Neuronal stem cell (in vitro differentiated cells): ENCODE data around the gene KLHL14.
"Not testable (repeated sequence)": the region's sequence is repeated elsewhere in the genome, so short reads cannot be mapped to it uniquely, and the experiment has no call there.

Source experiments
- DNase-seq: peaks from one replicate; pipeline ENCODE4 v3.0.0-alpha.2; 2013; ENCODE audit warnings: low spot score
- H2AFZ ChIP-seq: one replicate; pipeline ENCODE4 v1.6.1; 2013; ENCODE audit warnings: mild to moderate bottlenecking, low read length, inconsistent platforms
- H2AK5ac ChIP-seq: 2 replicates; pipeline ENCODE4 v1.6.1; 2013; ENCODE audit warnings: low read depth, mild to moderate bottlenecking, inconsistent platforms, low read length, moderate library complexity, mixed read lengths
- H2BK120ac ChIP-seq: 2 replicates; pipeline ENCODE4 v1.6.1; 2013; ENCODE audit warnings: low read depth, mild to moderate bottlenecking, inconsistent platforms, low read length, moderate library complexity, mixed read lengths
- H2BK12ac ChIP-seq: one replicate; pipeline ENCODE4 v1.6.1; 2013; ENCODE audit warnings: low read length, inconsistent platforms
- H2BK15ac ChIP-seq: 2 replicates; pipeline ENCODE4 v1.6.1; 2013; ENCODE audit warnings: mild to moderate bottlenecking, low read length, inconsistent platforms, mixed read lengths
- H2BK5ac ChIP-seq: one replicate; pipeline ENCODE4 v1.6.1; 2013; ENCODE audit warnings: inconsistent platforms, mild to moderate bottlenecking, low read length, moderate library complexity
- H3K14ac ChIP-seq: one replicate; pipeline ENCODE4 v1.6.1; 2013; ENCODE audit warnings: low read length, inconsistent platforms
- H3K18ac ChIP-seq: 2 replicates; pipeline ENCODE4 v1.6.1; 2013; ENCODE audit warnings: low read length, inconsistent platforms
- H3K23ac ChIP-seq: 2 replicates; pipeline ENCODE4 v1.6.1; 2013; ENCODE audit warnings: low read depth, mild to moderate bottlenecking, mixed read lengths, low read length, inconsistent platforms; ENCODE audit not compliant: poor library complexity
- H3K27ac ChIP-seq: replicated peaks from 3 replicates; pipeline ENCODE4 v1.5.1; 2013; ENCODE audit warnings: low read length, inconsistent platforms
- H3K27me3 ChIP-seq, 3 experiments: 2 replicates each; pipeline ENCODE4 v1.6.1; 2013; ENCODE audit warnings: low read length in 3 of 3, mild to moderate bottlenecking in 2 of 3, inconsistent platforms in 1 of 3, low read depth in 1 of 3, mixed read lengths in 1 of 3, moderate library complexity in 1 of 3; ENCODE audit not compliant: control insufficient read depth in 3 of 3, insufficient read depth in 3 of 3
- H3K36me3 ChIP-seq, 2 donors: replicated peaks in 1 of 2; 2 replicates each; pipeline ENCODE4 v1.6.1; 2013; ENCODE audit warnings: low read length in 2 of 2; ENCODE audit not compliant: control insufficient read depth in 2 of 2, insufficient read depth in 2 of 2
- H3K4ac ChIP-seq: 2 replicates; pipeline ENCODE4 v1.6.1; 2013; ENCODE audit warnings: inconsistent platforms, mild to moderate bottlenecking, low read length, moderate library complexity
- H3K4me1 ChIP-seq, 2 donors: 1 replicate in 1 of 2; 2 replicates in 1 of 2; pipeline ENCODE4 v1.6.1; 2013; ENCODE audit warnings: low read length in 2 of 2, low read depth in 1 of 2; ENCODE audit not compliant: control insufficient read depth in 2 of 2, insufficient read depth in 1 of 2
- H3K4me2 ChIP-seq: one replicate; pipeline ENCODE4 v1.6.1; 2013; ENCODE audit warnings: mild to moderate bottlenecking, low read length, inconsistent platforms; ENCODE audit not compliant: insufficient read depth, poor library complexity, severe bottlenecking
- H3K4me3 ChIP-seq, 2 donors: 2 replicates each; pipeline ENCODE4 v1.5.1; 2013; ENCODE audit warnings: low read length in 2 of 2, mild to moderate bottlenecking in 2 of 2, inconsistent platforms in 1 of 2, moderate library complexity in 1 of 2
- H3K79me1 ChIP-seq: one replicate; pipeline ENCODE4 v1.6.1; 2013; ENCODE audit warnings: low read depth, mild to moderate bottlenecking, inconsistent platforms, low read length, moderate library complexity
- H3K9ac ChIP-seq: one replicate; pipeline ENCODE4 v1.6.1; 2013; ENCODE audit warnings: mild to moderate bottlenecking, low read depth, low read length, inconsistent platforms; ENCODE audit not compliant: poor library complexity
- H3K9me3 ChIP-seq, 2 donors: replicated peaks in 1 of 2; 2 replicates each; pipeline versions ENCODE3 to v1.6.1; 2013; ENCODE audit warnings: low read length in 2 of 2, mild to moderate bottlenecking in 2 of 2, inconsistent platforms in 1 of 2, low read depth in 1 of 2, mixed read lengths in 1 of 2, moderate library complexity in 1 of 2; ENCODE audit not compliant: control insufficient read depth in 2 of 2, insufficient read depth in 1 of 2
- H4K8ac ChIP-seq: one replicate; pipeline ENCODE4 v1.6.1; 2013; ENCODE audit warnings: low read depth, mild to moderate bottlenecking, inconsistent platforms, low read length, moderate library complexity
- H4K91ac ChIP-seq: one replicate; pipeline ENCODE4 v1.6.1; 2013; ENCODE audit warnings: low read length, low read depth, mild to moderate bottlenecking, inconsistent platforms; ENCODE audit not compliant: poor library complexity
- WGBS, 2 donors: extraction: QIAGEN DNeasy Blood & Tissue Kit; methylation state at CpG; one replicate each; pipeline ENCODE4 v1.1.7; 2013; ENCODE audit warnings: missing lambda C conversion rate in 2 of 2, mixed read lengths in 1 of 2; ENCODE audit not compliant: insufficient read length in 2 of 2, insufficient replicate concordance in 1 of 2; ENCODE audit errors: extremely low coverage in 2 of 2; 5-methylcytosine and 5-hydroxymethylcytosine counted together

The KLHL14 gene

DNA sequence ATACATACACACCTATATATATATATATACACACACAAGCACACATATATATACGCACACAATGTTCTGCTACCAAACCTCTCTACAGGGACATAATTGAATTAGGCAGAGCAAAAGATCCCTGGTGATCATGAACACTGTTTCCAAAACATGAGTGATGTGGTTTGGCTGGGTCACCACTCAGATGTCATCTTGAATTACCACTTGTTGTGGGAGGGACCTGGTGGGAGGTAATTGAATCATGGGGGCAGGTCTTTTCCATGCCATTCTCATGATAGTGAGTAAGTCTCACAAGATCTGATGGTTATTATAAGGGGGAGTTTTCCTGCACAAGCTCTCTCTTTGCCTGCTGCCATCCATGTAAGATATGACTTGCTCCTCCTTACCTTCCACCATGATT, 135.2 kb downstream of the KLHL14 start:
- H3K79me1 ChIP-seq, H2AK5ac ChIP-seq, DNase-seq, H3K23ac ChIP-seq, H4K8ac ChIP-seq, H3K18ac ChIP-seq, H2BK12ac ChIP-seq, H2BK5ac ChIP-seq, H3K4me3 ChIP-seq, H3K4ac ChIP-seq, H3K27ac ChIP-seq, H3K4me2 ChIP-seq, H2BK15ac ChIP-seq, H2BK120ac ChIP-seq, H3K9ac ChIP-seq, H3K36me3 ChIP-seq, H3K9me3 ChIP-seq, H3K27me3 ChIP-seq, H3K14ac ChIP-seq, H4K91ac ChIP-seq, H3K4me1 ChIP-seq, H2AFZ ChIP-seq: not testable (repeated sequence)
- whole genome bisulfite sequencing, 2 donors, result no CpG with 5 or more reads among the region's 1 CpG

DNA sequence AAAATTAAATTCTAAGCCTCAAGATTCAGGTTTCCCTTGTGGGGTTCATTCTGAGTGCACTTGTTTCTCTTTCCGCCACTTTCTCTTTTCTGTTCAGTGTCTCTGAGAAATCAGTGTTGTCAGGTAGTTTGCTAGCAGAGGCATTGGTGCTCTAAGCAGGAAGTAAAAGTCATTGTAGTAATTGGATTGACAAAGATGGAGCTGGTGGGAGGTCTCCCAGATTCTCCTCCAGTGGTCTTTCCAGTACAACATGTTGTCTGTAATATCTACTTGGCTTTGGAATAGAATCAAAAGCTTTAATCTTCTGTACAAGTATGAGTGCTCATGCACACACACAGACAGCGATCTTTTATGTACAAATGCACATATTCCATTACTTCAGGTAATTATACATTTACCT, 135.6 kb downstream of the KLHL14 start:
- Histone ChIP-seq H3K23ac (no peak overlapping the region), H3K36me3 (no peaks in the 10 kb centered on the region), H2BK5ac (no peak overlapping the region), H2BK120ac (no peak overlapping the region), H3K27me3 (no peaks in the 10 kb centered on the region), H2BK12ac (no peak overlapping the region), H3K4me3 (no peak overlapping the region), H3K79me1 (no peaks in the 10 kb centered on the region), H2AFZ (no peak overlapping the region), H3K27ac (no peak overlapping the region), H2AK5ac (no peak overlapping the region), H3K9ac (no peak overlapping the region), H3K4me2 (no peak overlapping the region), H3K4me1 (no peaks in the 10 kb centered on the region), H2BK15ac (no peak overlapping the region), H4K91ac (no peak overlapping the region), H3K9me3 (no peaks in the 10 kb centered on the region), H3K4ac (no peak overlapping the region), H3K14ac (no peak overlapping the region), H3K18ac (no peak overlapping the region), H4K8ac (no peak overlapping the region)
- no CpG with 5 or more reads among the region's 2 CpGs for WGBS, 2 donors
- DNase-seq, result no peak

DNA sequence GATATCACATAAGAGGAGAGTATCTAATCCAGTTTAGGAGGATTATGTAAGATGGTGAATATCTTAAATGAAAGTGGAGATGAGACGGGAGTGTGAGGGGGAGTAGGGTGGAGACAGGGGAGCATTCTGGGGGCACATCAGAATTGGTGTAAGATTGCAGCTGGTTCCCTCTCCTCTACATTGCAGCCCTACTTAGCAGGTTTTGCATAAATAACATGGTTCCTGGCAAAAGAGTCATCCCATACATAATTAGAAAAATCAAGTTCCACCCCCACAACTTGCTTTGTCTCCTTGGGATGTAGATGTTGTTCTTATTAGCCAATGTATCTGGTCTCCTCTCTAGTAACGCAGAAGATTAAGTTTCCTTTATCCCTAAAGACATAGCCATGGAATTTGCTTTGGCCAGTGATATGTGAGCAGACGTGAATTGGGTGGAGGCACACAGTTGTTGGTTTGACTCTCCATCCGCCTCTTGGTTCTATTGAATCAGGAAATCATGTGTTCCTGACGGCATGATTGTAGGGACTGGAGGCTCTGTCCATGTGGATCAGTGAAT, 137.9 kb downstream of the KLHL14 start:
- H3K18ac ChIP-seq, result no peak overlapping the region
- no peaks in the 10 kb centered on the region for H3K9me3 ChIP-seq
- H2BK120ac ChIP-seq, result no peak overlapping the region
- no peak overlapping the region for H3K9ac ChIP-seq
- H3K4me1 ChIP-seq, result no peaks in the 10 kb centered on the region
- no peak for DNase-seq
- no peak overlapping the region for H4K91ac ChIP-seq
- H3K4ac ChIP-seq, result no peak overlapping the region
- no peaks in the 10 kb centered on the region for H3K36me3 ChIP-seq
- no peak overlapping the region for H2AK5ac ChIP-seq
- H3K27ac ChIP-seq, result no peak overlapping the region
- no peaks in the 10 kb centered on the region for H3K27me3 ChIP-seq
- H3K79me1 ChIP-seq, result no peaks in the 10 kb centered on the region
- H2BK12ac ChIP-seq, result no peak overlapping the region
- 100% methylated on average over 1 of the region's 5 CpGs; no CpG with 5 or more reads in 1 of the 2 donors for WGBS, 2 donors
- no peak overlapping the region for H2BK15ac ChIP-seq
- H3K4me3 ChIP-seq, result no peak overlapping the region
- no peak overlapping the region for H4K8ac ChIP-seq
- H2BK5ac ChIP-seq, result no peak overlapping the region
- no peak overlapping the region for H3K23ac ChIP-seq
- no peak overlapping the region for H2AFZ ChIP-seq
- H3K14ac ChIP-seq, result no peak overlapping the region
- no peak overlapping the region for H3K4me2 ChIP-seq

GRCh38 chr18:32629981-32630700, 142.7 kb downstream of the KLHL14 start:
- Histone ChIP-seq H3K9me3 (no peaks in the 10 kb centered on the region), H4K91ac (no peak overlapping the region), H3K79me1 (no peaks in the 10 kb centered on the region), H3K36me3 (no peaks in the 10 kb centered on the region), H3K4me3 (no peak overlapping the region), H3K27me3 (no peaks in the 10 kb centered on the region), H3K23ac (no peak overlapping the region), H3K27ac (no peak overlapping the region), H3K18ac (no peak overlapping the region), H3K4me1 (no peaks in the 10 kb centered on the region), H3K4me2 (no peak overlapping the region), H2AK5ac (no peak overlapping the region), H4K8ac (no peak overlapping the region), H2BK15ac (no peak overlapping the region), H2AFZ (no peak overlapping the region), H3K9ac (no peak overlapping the region), H3K4ac (no peak overlapping the region), H2BK12ac (no peak overlapping the region), H2BK5ac (no peak overlapping the region), H3K14ac (no peak overlapping the region), H2BK120ac (no peak overlapping the region)
- no CpG with 5 or more reads among the region's 16 CpGs for WGBS, 2 donors
- no peak for DNase-seq
